SK-N-SH treated with all-trans-retinoic acid at 6 μM for 48 hours (cell line): ENCODE measurements around the gene DNPH1.

Source experiments
- ATAC-seq: fragments of 200-7000 bp; cut with Tn5 transposase; 3 replicates; pipeline ENCODE4 v1.9.1; 2020; ENCODE audit warnings: mild to moderate bottlenecking, moderate library complexity
- CSDC2 ChIP-seq: fragments of 250-450 bp; sonication (Bioruptor Pico); IDR thresholded peaks from 2 replicates; pipeline ENCODE4 v1.5.0; 2020; ENCODE audit warnings: mild to moderate bottlenecking, moderate library complexity
- CSRNP3 ChIP-seq: fragments of 250-450 bp; sonication (Bioruptor Pico); IDR thresholded peaks from 2 replicates; pipeline ENCODE4 v1.5.1; 2021; ENCODE audit warnings: mild to moderate bottlenecking, moderate library complexity
- ISL1 ChIP-seq: fragments of 250-450 bp; sonication (Bioruptor Pico); IDR thresholded peaks from 2 replicates; pipeline ENCODE4 v2.1.2; 2022; ENCODE audit warnings: mild to moderate bottlenecking, moderate library complexity
- OSR1 ChIP-seq: fragments of 250-450 bp; sonication (Bioruptor Pico); IDR thresholded peaks from 2 replicates; pipeline ENCODE4 v1.8.0; 2022; ENCODE audit warnings: moderate library complexity, mild to moderate bottlenecking, inconsistent platforms
- PATZ1 ChIP-seq: fragments of 250-450 bp; sonication (Bioruptor Pico); IDR thresholded peaks from 2 replicates; pipeline ENCODE4 v1.8.0; 2020; ENCODE audit warnings: mild to moderate bottlenecking, moderate library complexity, borderline replicate concordance
- POU6F1 ChIP-seq: fragments of 250-450 bp; sonication (Bioruptor Pico); IDR thresholded peaks from 2 replicates; pipeline ENCODE4 v1.8.0; 2021; ENCODE audit warnings: low read depth, mild to moderate bottlenecking, moderate library complexity, borderline replicate concordance
- PPARA ChIP-seq: fragments of 250-450 bp; sonication (Bioruptor Pico); IDR thresholded peaks from 2 replicates; pipeline ENCODE4 v1.5.0; 2020; ENCODE audit warnings: mild to moderate bottlenecking, borderline replicate concordance
- RARB ChIP-seq: fragments of 250-450 bp; sonication (Bioruptor Pico); IDR thresholded peaks from 2 replicates; pipeline ENCODE4 v1.8.0; 2021; ENCODE audit warnings: mild to moderate bottlenecking, moderate library complexity
- TCF4 ChIP-seq: fragments of 250-450 bp; sonication (Bioruptor Pico); IDR thresholded peaks from 2 replicates; pipeline ENCODE4 v1.8.0; 2021; ENCODE audit warnings: mild to moderate bottlenecking, moderate library complexity, borderline replicate concordance
- TOX ChIP-seq: fragments of 250-450 bp; sonication (Bioruptor Pico); IDR thresholded peaks from 2 replicates; pipeline ENCODE4 v1.8.0; 2021; ENCODE audit warnings: mild to moderate bottlenecking, moderate library complexity, borderline replicate concordance
- TSHZ2 ChIP-seq: fragments of 250-450 bp; sonication (Bioruptor Pico); IDR thresholded peaks from 2 replicates; pipeline ENCODE4 v1.5.0; 2020; ENCODE audit warnings: mild to moderate bottlenecking, moderate library complexity
- ZFP3 ChIP-seq: fragments of 250-450 bp; sonication (Bioruptor Pico); IDR thresholded peaks from 2 replicates; pipeline ENCODE4 v1.5.0; 2020; ENCODE audit warnings: mild to moderate bottlenecking, moderate library complexity
- ZFP30 ChIP-seq: fragments of 450-650 bp; formaldehyde crosslinking; IDR thresholded peaks from 2 replicates; pipeline ENCODE4 v1.5.0; 2022; ENCODE audit warnings: mild to moderate bottlenecking, moderate library complexity
- ZNF565 ChIP-seq: fragments of 450-650 bp; formaldehyde crosslinking; conservative IDR thresholded peaks from 2 replicates; pipeline ENCODE4 v1.5.0; 2020; ENCODE audit warnings: low read depth, mild to moderate bottlenecking, moderate library complexity
- ZNF70 ChIP-seq: fragments of 450-650 bp; formaldehyde crosslinking; IDR thresholded peaks from 2 replicates; pipeline ENCODE4 v1.5.0; 2020; ENCODE audit warnings: mild to moderate bottlenecking, moderate library complexity
- TF ChIP-seq, protein P1 (sequence below): fragments of 250-450 bp; sonication (Bioruptor Pico); IDR thresholded peaks from 2 replicates; pipeline ENCODE4 v1.5.1; 2020; ENCODE audit warnings: low read depth, mild to moderate bottlenecking, moderate library complexity

Gene DNPH1

GRCh38 chr6:43271944-43272343 is 42.7 kb upstream of the DNPH1 start:
- TF ChIP-seq ZNF70 (CRISPR knock-in tag) (no peak), TSHZ2 (no peak), ZFP30 (CRISPR knock-in tag) (no peak), RARB (no peak), OSR1 (CRISPR knock-in tag) (no peak), ISL1 (CRISPR knock-in tag) (no peak), TOX (CRISPR knock-in tag) (no peak), POU6F1 (CRISPR knock-in tag) (no peak), PPARA (CRISPR knock-in tag) (no peak), ZNF565 (CRISPR knock-in tag) (no peak)
- TF ChIP-seq, protein P1, sequence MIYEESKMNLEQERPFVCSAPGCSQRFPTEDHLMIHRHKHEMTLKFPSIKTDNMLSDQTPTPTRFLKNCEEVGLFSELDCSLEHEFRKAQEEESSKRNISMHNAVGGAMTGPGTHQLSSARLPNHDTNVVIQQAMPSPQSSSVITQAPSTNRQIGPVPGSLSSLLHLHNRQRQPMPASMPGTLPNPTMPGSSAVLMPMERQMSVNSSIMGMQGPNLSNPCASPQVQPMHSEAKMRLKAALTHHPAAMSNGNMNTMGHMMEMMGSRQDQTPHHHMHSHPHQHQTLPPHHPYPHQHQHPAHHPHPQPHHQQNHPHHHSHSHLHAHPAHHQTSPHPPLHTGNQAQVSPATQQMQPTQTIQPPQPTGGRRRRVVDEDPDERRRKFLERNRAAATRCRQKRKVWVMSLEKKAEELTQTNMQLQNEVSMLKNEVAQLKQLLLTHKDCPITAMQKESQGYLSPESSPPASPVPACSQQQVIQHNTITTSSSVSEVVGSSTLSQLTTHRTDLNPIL (CRISPR knock-in tag) = no peak
- ATAC-seq = no peak

- no peak for ATAC-seq
- TF ChIP-seq CSRNP3 (CRISPR knock-in tag) (no peak), CSDC2 (CRISPR knock-in tag) (no peak), TSHZ2 (no peak), OSR1 (CRISPR knock-in tag) (no peak), ZFP3 (CRISPR knock-in tag) (no peak), PPARA (CRISPR knock-in tag) (no peak), TCF4 (CRISPR knock-in tag) (no peak)
- TF ChIP-seq, protein P1 (CRISPR knock-in tag) = no peak
These were observed 42.0 kb upstream of the DNPH1 start for GRCh38 chr6:43271103-43271815.

DNA sequence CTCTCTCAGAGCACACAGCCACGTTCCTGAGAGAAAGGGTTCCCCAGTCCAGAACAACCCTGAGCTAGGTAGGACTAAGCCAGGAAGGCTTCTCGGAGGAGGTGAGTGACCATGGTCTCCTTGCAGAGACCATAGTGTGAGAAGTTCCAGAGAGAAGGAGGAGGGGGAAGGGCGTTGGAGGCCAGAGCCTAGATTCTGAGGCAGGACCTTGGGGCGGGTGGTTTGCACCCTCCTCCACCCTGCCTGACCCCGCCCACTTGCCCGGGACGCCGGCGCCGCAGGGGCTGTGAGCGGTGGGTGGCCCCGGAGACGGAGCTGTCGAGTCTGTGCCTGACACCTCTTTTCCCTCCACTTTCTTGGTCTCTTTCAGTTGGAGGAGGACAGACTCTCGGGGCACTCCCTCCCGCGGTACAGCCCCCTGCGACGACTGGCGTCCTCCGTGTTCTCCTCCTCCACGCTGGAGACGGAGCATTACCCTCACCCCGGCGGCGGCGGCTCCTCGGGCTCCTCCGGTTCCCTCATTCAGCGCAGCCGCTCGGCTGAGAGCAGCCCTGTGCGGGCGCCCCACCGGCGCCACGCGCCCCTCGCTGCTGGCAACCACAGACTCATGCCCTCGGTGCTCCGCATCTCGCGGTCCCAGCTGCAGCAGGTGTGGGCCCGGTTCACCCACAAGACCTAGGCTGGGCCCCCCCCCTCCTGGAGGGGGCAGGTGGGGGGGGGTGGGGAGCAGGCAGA is 40.2 kb upstream of the DNPH1 start:
- ATAC-seq = no peak
- TF ChIP-seq, protein P1 (CRISPR knock-in tag) = no peak
- TF ChIP-seq PATZ1 (CRISPR knock-in tag) (no peak), RARB (no peak), TSHZ2 (no peak)
